ENCODE data around the gene MME. TPM values are rescaled to one million over a fixed set of nuclear protein-coding genes. Genes with fewer than 3 reads are reported as not detected.

MME gene
- total RNA-seq, 1 experiment from 2014 or later: 0.52 TPM

- Histone ChIP-seq H3K4me3 (ENCODE audit: low read depth, low read length) (no peak overlapping the region), H3K36me3 (ENCODE audit: control insufficient read depth, insufficient read depth, low read length) (no peaks in the 10 kb centered on the region), H3K27me3 (replicated peaks; ENCODE audit: control insufficient read depth, insufficient read depth, low read length) (no peaks in the 10 kb centered on the region), H3K9me3 (peaks cover 5% of the 10 kb centered on the region; the same call in 1 of the 2 replicates), H3K4me1 (no peaks in the 10 kb centered on the region)
- ChIA-PET POLR2A (no interaction called here), CTCF (no interaction called here)
- H3K9me3 Mint-ChIP-seq (ENCODE audit: unreplicated experiment): peaks cover 35% of the 10 kb centered on the region
- DNase-seq: no peak
- H3K4me3 Mint-ChIP-seq (ENCODE audit: unreplicated experiment): no peak overlapping the region
- no peaks in the 10 kb centered on the region for H3K36me3 Mint-ChIP-seq (ENCODE audit: insufficient read depth, unreplicated experiment)
- intact Hi-C loops (cut with micrococcal nuclease; ENCODE audit: unreplicated experiment): no loop called here
- no peak overlapping the region for H3K27ac Mint-ChIP-seq (ENCODE audit: unreplicated experiment)
- H3K27me3 Mint-ChIP-seq (ENCODE audit: insufficient read depth, unreplicated experiment): no peaks in the 10 kb centered on the region
- no peak for TF ChIP-seq CTCF (IDR thresholded peaks at IDR 0.05; ENCODE audit: insufficient read depth in 1 of 2, low read depth in 1 of 2, low read length in 1 of 2, severe bottlenecking in 1 of 2, unreplicated experiment in 1 of 2)
- BruUV-seq (replicated peaks): no TSS peak
- H3K4me1 Mint-ChIP-seq (ENCODE audit: low read depth, unreplicated experiment): no peaks in the 10 kb centered on the region
Measured at GRCh38 chr3:155049959-155050358, 30.2 kb upstream of the MME start.

- no TSS peak for BruUV-seq (replicated peaks)
- no peaks in the 10 kb centered on the region for H3K4me1 Mint-ChIP-seq (ENCODE audit: low read depth, unreplicated experiment)
- POLR2A ChIA-PET: no interaction called here
Measured at GRCh38 chr3:155052470-155052869, 27.6 kb upstream of the MME start.

DNA sequence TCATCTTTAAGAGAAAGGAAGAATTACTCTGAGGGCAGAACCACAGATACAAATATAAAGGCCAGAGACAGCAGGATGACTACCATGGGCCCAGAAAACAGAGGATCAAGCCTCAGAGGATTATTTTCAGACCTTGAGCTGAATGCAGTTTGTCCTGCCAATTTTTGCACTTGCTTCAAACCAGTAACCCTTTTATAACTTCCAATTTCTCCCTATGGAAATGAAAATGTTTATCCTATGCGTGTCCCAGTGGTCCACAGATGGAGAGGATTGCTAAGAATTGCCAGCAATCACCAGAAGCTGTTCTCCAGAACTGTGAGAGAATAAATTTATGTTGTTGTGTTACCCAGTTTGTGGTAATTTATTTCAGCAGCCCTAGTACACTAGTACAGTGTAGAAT lies 26.4 kb upstream of the MME start:
- no peaks in the 10 kb centered on the region for H3K36me3 Mint-ChIP-seq (ENCODE audit: insufficient read depth, unreplicated experiment)
- intact Hi-C loops (cut with micrococcal nuclease; ENCODE audit: unreplicated experiment): no loop called here
- Histone ChIP-seq H3K27me3 (replicated peaks; ENCODE audit: control insufficient read depth, insufficient read depth, low read length) (no peaks in the 10 kb centered on the region), H3K4me1 (no peaks in the 10 kb centered on the region), H3K4me3 (ENCODE audit: low read depth, low read length) (no peak overlapping the region), H3K36me3 (ENCODE audit: control insufficient read depth, insufficient read depth, low read length) (no peaks in the 10 kb centered on the region), H3K9me3 (peaks cover 5% of the 10 kb centered on the region; the same call in 1 of the 2 replicates)
- H3K4me3 Mint-ChIP-seq (ENCODE audit: unreplicated experiment): no peak overlapping the region
- no peaks in the 10 kb centered on the region for H3K27me3 Mint-ChIP-seq (ENCODE audit: insufficient read depth, unreplicated experiment)
- no peaks in the 10 kb centered on the region for H3K4me1 Mint-ChIP-seq (ENCODE audit: low read depth, unreplicated experiment)
- no peak for TF ChIP-seq CTCF (IDR thresholded peaks at IDR 0.05; ENCODE audit: insufficient read depth in 1 of 2, low read depth in 1 of 2, low read length in 1 of 2, severe bottlenecking in 1 of 2, unreplicated experiment in 1 of 2)
- DNase-seq: no peak
- peaks cover 34% of the 10 kb centered on the region for H3K9me3 Mint-ChIP-seq (ENCODE audit: unreplicated experiment)
- BruUV-seq (replicated peaks): no TSS peak
- ChIA-PET POLR2A (no interaction called here), CTCF (no interaction called here)
- no peak overlapping the region for H3K27ac Mint-ChIP-seq (ENCODE audit: unreplicated experiment)

More at GRCh38 chr3:155052470-155052869, 27.6 kb upstream of the MME start:
- Mint-ChIP-seq H3K36me3 (ENCODE audit: insufficient read depth, unreplicated experiment) (no peaks in the 10 kb centered on the region), H3K4me3 (ENCODE audit: unreplicated experiment) (no peak overlapping the region), H3K27ac (ENCODE audit: unreplicated experiment) (no peak overlapping the region), H3K9me3 (ENCODE audit: unreplicated experiment) (peaks cover 35% of the 10 kb centered on the region), H3K27me3 (ENCODE audit: insufficient read depth, unreplicated experiment) (no peaks in the 10 kb centered on the region)
- H3K36me3 ChIP-seq (ENCODE audit: control insufficient read depth, insufficient read depth, low read length): no peaks in the 10 kb centered on the region
- intact Hi-C loops (cut with micrococcal nuclease; ENCODE audit: unreplicated experiment): no loop called here
- no peaks in the 10 kb centered on the region for H3K27me3 ChIP-seq (replicated peaks; ENCODE audit: control insufficient read depth, insufficient read depth, low read length)
- DNase-seq: no peak
- CTCF ChIA-PET: no interaction called here
- TF ChIP-seq CTCF (IDR thresholded peaks at IDR 0.05; ENCODE audit: insufficient read depth in 1 of 2, low read depth in 1 of 2, low read length in 1 of 2, severe bottlenecking in 1 of 2, unreplicated experiment in 1 of 2): no peak
- no peaks in the 10 kb centered on the region for H3K4me1 ChIP-seq
- peaks cover 5% of the 10 kb centered on the region; the same call in 1 of the 2 replicates for H3K9me3 ChIP-seq
- no peak overlapping the region for H3K4me3 ChIP-seq (ENCODE audit: low read depth, low read length)

All from Caco-2 (cell line).